PC-9 (cell line): ENCODE results near the gene HOXC4.

ENCODE experiments used
- CTCF ChIP-seq: fragments of 200-600 bp; sonication (generic); conservative IDR thresholded peaks from 2 replicates; pipeline ENCODE4 v1.6.1; 2017; ENCODE audit warnings: mixed run types, antibody characterized with exemption, mild to moderate bottlenecking, moderate library complexity
- EZH2 ChIP-seq: fragments of 200-600 bp; sonication (generic); IDR thresholded peaks from 2 replicates; pipeline ENCODE4 v1.8.0; 2017; ENCODE audit warnings: antibody characterized with exemption, low read depth

- TF ChIP-seq CTCF: no peak
- no peak for TF ChIP-seq EZH2
These were observed 44.2 kb upstream of the HOXC4 start for GRCh38 chr12:54009171-54010052.
